Measurements from ENCODE around the gene HNRNPR.

DNA sequence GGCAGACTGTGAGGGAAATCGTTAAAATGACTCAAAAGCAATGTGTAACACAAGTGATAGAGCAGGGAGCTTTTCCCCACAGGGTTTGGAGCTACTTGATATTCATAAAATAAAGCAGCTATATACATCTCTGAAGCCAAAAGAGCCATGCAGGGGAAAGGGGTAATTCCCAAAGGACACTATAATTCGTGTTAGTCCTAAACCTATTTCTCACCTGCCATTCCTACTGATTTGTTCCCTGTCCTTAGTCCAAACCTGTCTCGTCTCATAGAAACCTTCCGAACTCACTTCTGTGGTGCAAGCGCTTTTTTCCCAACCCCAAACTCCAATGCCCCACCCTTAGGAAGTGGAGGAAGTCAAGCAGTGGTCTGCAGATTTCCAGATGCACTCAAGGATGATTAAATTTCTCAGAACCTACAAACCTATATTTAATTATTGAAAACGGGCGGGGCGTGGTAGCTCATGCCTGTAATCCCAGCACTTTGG lies 946 bp upstream of the HNRNPR start:
- TF ChIP-seq, protein P1, sequence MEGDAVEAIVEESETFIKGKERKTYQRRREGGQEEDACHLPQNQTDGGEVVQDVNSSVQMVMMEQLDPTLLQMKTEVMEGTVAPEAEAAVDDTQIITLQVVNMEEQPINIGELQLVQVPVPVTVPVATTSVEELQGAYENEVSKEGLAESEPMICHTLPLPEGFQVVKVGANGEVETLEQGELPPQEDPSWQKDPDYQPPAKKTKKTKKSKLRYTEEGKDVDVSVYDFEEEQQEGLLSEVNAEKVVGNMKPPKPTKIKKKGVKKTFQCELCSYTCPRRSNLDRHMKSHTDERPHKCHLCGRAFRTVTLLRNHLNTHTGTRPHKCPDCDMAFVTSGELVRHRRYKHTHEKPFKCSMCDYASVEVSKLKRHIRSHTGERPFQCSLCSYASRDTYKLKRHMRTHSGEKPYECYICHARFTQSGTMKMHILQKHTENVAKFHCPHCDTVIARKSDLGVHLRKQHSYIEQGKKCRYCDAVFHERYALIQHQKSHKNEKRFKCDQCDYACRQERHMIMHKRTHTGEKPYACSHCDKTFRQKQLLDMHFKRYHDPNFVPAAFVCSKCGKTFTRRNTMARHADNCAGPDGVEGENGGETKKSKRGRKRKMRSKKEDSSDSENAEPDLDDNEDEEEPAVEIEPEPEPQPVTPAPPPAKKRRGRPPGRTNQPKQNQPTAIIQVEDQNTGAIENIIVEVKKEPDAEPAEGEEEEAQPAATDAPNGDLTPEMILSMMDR (IDR thresholded peaks at IDR 0.05; ENCODE audit: insufficient read depth, low read length, poor library complexity, severe bottlenecking), result no peak
- TF ChIP-seq EZH2phosphoT487 (conservative IDR thresholded peaks at IDR 0.05; ENCODE audit: low read length), result no peak
